GF-D8 (cell line): ENCODE data around the gene SEMA3C.
"Not testable (repeated sequence)": the region's sequence is repeated elsewhere in the genome, so short reads cannot be mapped to it uniquely, and the experiment has no call there.

Source experiments
- DNase-seq: peaks from one replicate; lab custom pipeline; 2025; lab: John Stamatoyannopoulos, UW

Gene SEMA3C

DNA sequence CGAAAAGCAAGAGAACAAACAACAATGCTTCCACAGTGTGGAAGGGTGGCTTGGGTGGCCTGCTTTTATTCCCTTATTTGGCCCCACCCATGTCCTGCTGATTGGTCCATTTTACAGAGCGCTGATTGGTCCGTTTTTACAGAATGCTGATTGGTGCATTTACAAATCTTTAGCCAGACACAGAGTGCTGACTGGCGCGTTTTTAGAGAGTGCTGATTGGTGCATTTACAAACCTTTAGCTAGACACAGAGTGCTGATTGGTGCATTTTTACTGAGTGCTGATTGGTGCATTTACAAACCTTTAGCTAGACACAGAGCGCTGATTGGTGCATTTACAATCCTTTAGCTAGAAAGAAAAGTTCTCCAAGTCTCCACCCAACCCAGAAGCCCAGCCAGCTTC lies 8.1 kb upstream of the SEMA3C start:
- DNase-seq: not testable (repeated sequence)

DNA sequence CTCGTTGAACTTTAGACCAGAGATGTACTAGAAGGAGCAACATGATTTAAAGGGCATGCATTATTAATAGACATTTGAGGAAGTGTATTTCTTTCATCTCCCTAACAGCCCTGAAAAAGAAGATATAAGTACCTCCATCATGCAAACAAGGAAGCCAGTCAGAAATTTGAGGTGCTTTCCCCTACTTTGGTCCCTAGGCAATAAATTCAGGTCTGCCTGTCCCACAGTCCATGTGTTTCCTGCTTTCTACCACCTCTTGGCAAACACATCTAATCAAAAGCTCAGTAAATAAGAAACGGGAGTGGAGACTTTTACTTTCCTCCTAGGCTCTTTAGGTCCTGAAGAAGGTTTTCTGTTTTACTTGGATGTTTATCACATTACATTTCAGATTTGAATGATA lies 5.2 kb upstream of the SEMA3C start:
- DNase-seq: no peak

DNA sequence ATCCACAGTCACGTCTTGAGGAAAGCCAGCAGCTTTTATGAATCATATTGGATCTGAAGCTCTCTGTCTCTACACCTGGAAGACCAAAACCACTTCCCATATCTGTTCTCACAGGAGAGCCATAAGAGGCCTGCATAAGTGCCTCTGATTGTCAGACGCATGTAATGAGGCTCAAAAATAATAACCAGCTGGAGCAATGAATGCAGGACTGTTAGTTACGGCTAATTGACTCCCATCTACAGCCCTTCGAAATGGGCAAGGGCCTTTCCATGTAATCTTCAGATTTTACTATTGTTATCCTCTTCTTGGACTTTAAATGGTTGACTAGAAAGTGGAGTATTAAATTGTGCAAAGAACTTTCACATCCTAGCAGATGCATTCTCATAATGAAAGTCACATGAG lies 4.4 kb upstream of the SEMA3C start:
- DNase-seq: no peak

DNA sequence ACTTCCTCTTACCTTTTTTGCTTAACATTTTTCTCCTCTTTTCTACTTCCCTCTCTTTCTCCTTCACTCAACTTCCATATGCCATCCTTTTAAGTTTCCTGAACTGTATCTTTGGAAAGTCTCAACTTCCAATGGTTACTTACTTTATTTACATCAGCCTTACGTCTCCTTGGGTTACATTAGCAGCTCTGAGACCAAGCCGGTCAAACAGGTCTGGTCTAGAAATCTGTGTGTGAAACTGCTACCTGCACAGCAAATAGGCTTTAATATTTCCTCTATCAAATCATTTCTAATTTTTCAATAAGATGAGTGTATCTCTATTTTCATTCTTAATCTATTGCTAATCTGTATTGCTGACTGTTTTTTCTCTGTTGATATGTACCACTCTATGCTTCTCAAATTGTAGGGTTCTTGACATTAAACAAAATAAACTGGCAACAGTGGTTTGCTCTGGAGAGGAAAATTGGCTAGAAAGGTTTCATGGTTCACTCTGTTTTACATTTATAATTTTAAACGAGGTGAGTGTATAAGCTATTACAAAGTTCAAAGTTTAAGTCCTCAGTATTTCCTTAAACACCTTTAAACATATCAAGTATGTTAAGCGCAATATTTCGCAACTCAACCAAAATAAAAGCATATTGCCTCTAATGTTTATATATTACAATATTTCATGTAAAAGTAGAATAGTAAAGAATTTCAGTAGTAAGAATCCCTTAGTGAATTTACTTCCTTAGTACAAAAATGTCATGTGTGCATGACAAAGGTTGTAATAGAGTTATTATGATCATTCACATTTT lies 3.6 kb upstream of the SEMA3C start:
- no peak for DNase-seq

DNA sequence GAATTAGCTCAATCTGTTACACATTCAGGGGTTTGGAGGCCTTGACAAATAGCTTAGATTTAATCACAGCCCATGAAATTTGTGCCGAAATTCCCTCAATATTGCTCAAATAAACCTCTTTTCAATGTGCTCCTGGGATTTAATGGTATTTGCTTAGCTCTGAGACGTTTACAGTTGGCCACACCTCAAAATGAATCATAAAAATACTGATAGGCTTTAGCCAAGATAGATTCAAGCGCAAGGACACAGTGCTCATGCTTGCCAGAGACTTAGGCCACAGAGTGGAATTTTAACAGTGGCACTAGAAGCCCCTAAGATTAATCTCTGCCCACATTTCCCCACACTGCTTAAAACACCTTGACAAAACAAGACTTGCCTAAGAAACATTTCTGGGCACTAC lies 2.3 kb upstream of the SEMA3C start:
- DNase-seq: no peak

DNA sequence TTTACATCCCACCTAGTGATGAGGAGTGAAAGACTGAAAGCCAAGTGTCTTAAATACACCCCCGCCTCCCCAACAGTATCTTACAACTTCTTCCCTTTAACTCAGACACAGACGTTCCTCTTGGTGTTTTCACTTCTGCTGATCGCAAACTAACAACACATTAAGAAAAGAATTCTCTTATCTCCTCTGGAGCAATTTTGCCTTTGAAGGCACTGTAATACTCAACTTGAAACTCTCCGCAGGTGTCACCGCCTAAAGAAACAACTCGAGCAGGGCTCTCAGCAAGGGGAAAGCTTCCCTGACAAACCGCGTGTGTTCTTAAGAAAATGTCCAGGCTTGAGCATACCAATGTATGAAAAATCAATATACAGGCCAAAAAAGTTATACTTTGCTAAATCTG lies 452 bp downstream of the SEMA3C start:
- no peak for DNase-seq

DNA sequence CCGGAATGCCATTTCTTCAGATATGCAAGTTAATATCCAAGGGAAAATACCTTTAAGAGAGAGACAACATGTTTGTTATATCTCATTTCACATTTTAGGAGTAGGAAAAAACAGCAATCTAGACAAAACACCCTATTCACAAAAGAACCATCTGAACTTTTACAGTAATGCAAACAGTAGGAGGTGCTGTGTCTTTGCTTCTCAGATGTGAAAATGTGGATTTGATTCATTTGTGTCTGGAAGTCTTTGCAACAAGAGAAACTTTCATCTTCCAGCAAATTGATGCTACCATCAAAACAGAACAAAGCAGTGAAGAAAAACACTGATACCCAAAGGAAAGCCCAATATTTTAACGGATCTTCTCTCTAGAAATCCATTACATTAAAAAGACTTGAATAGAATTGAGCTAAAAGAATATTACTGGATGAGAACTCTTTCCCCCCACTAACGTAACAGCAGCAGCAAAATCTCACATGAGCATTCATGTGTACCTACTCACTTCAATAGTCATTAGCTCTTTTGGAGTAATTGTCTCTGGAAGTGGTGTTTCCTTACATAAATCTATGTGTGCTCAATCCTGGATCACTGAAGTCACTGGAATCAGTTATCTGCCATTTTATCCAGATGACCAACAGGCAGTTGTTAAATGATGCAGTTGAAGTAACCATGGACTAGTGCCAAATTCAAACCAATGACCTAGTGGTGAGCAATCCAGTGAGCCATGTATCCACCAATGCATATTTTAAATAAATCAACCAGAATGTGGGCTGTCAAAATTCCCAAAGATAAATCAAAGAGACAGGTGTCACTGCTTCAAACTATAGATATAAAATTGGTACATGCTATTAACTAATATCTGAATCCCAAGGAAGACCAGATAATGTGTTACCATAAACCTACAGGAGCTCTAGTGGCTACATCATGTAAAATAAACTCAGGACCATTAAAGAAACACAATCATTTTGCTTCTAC lies 1.8 kb downstream of the SEMA3C start:
- no peak for DNase-seq

DNA sequence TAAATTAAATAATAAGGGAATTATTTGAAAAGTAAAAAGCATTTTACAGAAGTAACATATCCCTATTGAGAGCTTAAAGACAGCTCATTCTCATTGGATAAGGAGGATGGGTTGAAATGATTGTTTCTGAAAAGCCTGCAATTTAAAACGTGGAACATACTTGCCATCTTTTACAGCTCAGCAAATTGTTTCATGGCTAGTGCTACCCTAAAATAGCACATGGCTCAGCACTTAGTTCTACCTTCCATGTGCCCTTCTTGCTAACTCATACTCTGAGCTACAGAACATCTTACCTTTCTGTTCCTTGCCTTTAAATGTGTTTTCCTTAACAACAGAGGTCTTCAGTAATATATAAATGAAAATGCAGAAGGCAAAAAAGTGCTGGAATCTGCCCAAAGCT lies 8.6 kb downstream of the SEMA3C start:
- DNase-seq: no peak

DNA sequence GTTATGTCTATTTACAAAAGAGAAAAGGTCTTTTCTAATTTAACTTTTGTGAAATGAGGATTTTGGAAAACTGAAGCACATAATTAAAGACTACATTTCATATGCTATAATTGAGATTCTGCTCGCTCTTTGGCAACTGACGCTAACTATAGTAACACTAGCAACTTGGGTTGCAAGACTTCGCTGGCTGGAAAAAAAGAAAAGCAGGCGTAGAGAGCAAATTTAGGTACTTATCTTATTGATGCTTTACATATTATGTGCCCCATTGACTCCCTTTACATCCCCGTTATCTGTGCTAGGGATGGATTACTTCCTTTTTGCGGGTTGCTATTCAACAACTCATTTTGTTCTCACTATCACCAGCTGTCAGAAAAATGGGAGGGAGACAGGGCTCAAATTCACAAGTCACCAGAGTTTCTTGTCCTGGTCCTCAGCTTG lies 10.5 kb downstream of the SEMA3C start:
- DNase-seq: no peak

DNA sequence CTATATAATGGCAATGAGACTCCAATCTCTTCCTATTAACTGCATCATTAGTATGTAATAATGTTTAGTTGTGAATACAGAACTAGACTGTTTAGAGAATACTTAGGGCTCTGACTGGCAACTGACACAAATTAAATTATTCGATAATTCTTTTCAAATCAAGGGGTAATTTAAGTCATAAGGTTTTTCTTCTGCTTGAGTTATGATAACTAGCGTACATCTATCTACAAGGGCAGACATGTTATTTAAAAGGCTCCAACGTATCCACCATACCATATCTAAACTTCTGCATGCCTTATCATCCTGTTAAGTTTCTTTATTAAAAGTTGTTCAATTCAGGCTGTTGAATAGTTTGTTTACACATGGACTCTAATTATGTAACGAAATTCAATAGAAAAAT lies 11.2 kb downstream of the SEMA3C start:
- no peak for DNase-seq

DNA sequence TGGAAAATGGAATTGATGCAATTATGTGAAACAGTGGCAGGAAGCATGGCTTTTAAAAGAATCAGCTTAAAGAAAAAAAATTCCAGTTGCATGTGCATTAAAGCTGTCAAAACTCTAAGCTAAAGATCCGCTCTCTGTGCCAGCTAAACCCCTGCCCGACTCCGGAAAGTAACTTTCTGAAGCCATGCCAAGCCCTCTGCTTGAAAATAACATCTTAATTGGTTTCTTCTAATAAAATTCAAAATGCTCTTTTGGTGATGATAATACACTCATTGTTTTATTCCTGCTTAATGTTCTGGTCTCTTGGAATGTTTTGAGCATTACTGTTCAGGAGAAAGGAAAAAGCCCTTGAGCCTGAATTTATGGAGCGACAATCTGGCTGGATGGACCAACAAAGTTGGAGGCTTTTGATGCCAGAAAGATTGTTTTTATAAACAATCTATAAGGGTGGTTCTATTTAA lies 11.7 kb downstream of the SEMA3C start:
- no peak for DNase-seq

DNA sequence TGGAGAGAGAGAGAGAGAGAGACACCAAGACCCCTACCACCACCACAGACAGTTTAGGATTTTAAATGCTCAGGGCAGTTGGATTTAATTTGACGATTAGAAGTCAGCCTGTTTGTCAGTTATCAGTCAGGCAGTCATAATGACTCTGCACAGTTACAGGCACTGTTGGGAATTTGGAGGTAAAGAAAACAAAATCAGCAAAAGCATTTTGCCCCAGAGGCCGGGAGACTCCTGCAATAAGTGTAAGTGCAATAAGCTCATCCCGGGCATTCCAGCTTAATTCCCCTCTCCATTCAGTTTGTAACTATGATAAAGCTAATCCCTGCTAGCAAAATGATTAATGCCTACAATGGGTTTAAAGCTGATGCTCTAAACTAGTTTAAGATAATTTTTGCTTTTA lies 13.5 kb downstream of the SEMA3C start:
- no peak for DNase-seq

DNA sequence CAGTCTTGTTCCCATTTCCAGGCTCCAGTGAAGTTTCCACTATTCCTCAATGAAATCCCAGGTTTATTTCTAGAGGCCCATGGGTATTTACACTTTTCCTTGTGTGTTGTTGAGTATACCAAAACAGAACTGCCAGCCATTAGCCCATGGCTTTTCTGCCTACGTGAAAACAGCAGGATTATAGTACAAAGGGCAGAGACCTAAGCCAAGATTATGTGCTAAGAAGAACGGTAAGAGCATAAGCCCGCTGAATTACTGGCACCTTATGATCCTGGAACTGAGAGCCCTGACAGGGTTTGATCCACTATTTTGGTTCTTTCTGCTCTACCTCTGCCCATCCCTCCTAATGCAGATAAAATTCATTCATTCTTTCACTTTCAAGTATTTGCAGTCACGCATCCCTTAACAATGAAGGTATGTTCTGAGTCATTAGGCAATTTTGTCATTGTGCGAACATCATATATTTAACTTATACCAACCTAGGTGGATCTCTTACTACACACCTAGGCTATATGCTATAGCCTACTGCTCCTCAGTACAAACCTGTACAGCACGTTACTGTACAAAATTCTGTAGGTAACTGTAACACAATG lies 16.0 kb downstream of the SEMA3C start:
- no peak for DNase-seq

DNA sequence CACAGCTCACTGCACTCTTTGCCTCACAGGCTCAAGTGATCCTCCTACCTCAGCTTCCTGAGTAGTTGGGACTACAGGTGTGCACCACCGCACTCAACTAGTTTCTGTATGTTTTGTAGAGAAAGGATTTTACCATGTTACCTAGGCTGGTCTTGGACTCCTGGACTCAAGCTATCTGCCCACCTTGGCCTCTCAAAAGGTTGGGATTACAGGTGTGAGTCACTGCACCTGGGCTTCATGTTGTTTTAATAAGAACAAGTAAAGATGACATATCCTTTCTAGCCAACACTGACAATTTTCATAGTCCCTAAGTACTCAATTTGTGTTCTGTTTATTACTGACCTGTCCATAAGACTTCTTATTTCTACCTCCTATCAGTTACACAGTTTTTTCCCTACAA lies 16.8 kb downstream of the SEMA3C start:
- no peak for DNase-seq

DNA sequence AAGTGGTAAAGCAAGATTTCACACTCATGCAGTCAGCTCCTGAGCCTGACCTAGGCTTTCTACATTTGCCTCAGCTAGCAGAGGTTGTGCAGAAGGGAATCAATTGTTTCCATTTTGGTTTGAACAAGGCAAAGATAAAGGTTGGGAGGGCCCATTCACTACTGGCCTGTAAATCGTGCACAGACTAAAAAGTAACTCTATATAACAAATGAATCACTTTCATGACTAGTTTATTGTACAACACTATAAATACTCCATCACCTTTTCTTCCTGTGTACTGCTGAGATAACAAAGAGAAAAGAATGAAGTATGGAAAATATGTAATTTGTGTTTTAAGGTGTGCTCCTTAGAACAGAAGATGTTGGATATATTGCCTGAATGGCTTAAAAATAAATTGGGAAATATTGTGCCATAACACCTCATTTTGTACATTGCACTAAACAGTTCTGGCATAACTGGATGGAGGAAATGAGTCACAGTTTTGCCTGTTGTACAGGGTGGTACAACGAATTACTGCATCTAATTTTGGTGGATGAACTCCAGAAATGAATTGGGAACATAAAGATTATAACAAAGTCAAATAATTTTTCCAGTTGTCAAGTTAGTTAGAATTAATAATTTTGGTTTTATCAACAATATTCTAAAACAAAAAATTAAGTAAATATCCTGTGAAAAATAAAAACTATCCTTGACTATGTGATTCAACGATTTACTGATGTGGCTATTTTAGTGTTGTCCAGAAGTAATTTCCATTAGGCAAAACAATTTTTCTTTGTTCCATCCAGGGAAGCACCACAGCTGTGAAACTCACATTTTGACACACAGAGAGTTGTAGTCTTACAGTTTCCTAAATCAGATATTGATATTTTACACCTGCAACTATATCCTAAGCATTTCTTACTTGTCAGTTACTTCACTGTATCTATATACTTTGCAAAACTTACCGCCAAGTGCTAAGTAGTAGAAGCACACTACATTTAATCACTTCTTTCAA lies 18.0 kb downstream of the SEMA3C start:
- no peak for DNase-seq

DNA sequence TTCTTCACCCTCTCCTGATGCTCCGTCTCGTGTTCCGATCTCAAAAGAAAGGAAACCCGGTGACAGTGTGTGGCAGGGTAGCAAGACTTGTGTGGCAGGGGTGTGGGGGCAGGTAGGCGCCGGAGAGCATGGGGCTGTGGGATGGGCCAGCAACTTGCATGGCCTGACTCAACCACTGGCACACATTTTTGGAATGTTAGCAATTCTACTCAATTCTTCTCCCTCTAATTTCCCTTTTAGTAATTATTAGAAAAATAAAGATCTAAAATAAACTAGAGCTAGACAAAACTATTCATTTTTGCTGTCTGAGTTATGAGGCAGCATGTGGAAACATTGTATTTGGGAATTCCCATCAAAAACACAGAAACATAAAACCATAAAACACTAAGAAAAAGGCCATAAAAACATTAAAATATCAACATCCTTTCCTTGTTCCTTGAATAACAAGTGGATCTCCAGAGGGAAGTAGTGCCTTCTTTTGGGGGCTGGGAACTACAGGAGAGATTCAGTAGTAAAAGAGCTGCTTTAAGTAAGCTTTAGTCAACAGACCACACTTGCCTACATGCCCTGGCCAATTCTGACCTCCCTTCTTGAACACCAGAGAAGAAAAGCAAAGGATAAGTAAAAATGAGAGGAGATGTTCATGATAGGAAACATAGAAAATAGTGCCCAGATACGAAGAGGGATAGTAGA lies 21.8 kb downstream of the SEMA3C start:
- DNase-seq: no peak

DNA sequence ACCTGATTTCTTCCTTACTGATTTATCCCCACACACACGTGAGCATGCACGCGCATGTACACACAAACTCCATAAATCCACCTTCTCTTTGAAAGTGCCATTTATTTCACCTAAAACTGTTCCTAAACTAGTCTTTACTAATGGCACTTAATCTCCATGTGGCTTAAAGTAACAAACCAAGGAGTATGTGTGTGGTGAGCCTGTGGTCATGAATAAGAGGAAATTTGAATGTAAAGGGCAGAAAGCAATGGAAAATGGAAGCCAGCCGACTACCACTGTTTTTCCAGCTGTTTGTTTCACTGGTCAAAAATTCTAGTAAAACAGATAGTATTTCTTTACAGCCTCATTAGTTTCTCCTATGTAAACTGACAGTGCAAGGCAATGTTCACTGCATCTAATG lies 23.8 kb downstream of the SEMA3C start:
- no peak for DNase-seq

DNA sequence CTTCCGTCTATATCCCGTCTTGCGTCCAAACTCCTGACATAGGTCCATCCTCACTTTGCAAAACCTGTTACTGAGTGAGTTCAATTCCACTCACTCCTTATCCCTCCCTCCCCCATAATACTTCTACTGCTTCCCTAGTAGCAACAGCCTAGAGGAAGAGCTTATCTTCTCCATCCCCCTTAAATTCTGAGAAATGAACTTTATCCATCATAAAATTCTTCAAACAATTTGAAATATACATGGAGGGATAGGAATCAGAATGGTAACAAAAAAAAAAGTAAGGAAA lies 27.6 kb downstream of the SEMA3C start:
- no peak for DNase-seq

DNA sequence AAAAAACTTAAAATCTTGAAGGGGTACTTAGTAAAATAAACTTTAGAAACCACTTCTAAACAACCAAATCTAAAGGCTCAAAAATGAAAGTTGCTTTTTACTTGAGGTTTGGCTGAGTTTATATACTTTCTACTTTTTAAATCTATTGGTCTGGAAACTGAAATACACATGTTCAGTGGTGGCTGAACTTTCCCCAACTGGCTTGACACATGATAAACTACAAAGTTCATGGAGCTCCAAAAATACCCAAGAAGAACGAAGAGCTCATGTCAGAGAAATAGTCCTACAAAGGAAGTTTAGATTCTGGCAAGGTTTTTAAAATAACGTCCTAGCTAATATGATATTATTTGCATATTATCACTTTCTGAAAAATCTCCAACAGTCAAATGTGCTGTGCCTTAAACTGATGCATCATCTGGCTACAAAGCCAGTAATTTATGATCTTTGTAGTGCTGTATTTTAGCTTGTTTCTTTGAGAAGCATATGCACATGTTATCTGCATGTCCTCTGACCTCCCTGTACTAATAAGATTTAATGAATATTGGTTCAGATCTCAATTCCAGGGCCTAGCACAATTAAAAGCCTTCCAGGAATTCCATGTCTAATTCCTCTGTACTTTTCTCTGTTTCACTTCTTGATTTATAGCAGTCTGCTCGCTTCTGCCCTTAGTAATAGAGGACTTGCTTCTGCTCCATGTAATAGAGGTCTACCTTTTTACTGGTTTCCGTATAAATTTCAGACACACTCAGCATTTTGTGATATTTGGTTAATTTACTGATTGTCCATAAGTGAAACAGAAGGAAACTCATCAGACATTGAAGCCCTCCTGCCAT lies 28.2 kb downstream of the SEMA3C start:
- DNase-seq: no peak

DNA sequence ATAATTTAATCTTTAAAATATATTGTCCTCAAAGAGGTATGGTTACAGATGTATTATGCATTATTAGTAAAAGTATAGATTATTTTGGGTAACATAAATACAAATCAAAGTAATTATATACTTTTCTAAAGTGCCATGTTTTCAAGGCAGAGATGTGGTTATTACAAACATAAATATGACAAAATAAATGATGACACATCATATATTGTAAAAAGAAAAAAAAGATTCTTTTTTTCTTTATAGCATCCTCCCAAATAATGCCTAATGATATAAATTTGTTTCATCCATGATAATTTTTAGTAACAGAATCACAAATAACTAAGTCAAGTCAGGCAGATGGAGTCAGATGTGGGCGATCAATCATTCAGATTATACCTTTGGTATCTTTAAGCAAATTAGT lies 29.3 kb downstream of the SEMA3C start:
- DNase-seq: no peak
